HG03575 (cell line): ENCODE measurements around the gene SMIM14.
"Not testable (repeated sequence)": the region's sequence is repeated elsewhere in the genome, so short reads cannot be mapped to it uniquely, and the experiment has no call there.

Source experiments
- ATAC-seq: cut with Tn5 transposase; IDR thresholded peaks from one replicate; pipeline ENCODE4 v1.9.1; 2021; ENCODE audit not compliant: unreplicated experiment, insufficient number of reproducible peaks, low FRiP score; ENCODE audit errors: extremely low read depth

Gene SMIM14

GRCh38 chr4:39521253-39521919 lies 117.3 kb downstream of the SMIM14 start:
- ATAC-seq: no peak

DNA sequence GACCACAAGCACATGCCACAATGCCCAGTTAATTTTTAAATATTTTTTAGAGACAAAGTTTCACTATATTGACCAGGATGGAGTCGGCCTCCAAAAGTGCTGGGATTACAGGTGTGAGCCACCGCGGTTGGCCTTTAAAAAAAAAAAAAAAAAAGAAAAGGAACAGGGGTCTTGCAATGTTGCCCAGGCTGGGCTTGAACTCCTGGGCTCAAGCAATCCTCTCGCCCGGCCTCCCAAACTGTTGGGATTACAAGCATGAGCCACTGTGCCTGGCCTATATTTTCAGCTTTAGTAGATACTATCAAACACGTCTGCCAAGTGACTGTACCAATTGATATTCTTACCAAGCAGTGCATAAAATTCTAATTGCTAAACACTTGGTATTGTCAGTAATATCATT lies 120.2 kb downstream of the SMIM14 start:
- ATAC-seq: no peak

DNA sequence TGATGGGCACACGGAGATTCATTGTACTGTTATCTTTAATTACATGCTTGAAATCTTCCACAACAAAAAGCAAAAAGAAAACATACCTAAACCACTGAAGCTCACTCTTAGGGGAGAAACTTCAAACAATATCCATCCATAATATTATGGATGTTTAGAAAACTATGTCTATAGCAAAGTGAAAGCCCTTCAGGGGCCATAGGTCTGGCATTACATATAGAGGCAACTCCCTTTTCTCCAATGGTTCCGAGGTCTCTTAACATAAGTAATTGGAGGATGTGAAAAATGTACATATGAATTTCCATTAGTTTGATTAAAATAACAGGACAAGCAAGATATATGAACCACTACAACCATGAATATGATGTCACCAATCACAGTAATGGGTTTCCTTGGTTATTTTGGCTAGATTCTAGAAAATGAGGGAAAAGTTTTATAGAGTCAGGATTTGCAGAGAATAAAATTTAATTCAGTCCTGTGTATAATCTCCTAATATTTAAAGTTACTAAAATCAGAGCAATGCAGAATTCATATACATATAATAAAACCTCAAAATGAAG lies 122.2 kb downstream of the SMIM14 start:
- no peak for ATAC-seq

DNA sequence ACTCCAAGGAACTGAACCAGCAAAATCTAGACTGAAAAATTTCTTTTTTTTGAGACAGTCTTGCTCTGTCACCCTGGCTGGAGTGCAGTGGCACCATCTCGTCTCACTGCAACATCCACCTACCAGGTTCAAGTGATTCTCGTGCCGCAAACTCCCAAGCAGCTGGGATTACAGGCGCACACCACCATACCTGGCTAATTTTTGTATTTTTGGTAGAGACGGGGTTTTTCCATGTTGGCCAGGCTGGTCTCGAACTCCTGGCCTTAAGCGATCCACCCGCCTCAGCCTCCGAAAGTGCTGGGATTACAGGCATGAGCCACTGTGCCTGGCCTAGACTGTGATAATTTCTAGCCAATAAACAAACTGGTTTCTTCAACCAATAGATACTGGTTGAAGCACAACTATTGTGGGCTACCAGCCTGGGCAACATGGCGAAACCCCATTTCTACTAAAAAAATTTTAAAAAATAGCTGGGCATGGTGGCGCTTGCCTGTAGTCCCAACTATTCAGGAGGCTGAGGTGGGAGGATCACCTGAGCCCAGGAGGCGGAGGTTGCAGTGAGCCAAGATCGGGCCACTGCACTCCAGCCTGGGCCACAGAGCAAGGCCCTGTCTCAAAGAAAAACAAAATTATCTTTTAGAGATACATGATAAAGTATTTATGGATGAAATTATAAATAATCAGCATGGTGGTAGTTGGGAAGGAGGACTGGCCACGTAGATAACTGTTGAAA lies 122.8 kb downstream of the SMIM14 start:
- not testable (repeated sequence) for ATAC-seq

- ATAC-seq: no peak
Measured at GRCh38 chr4:39514888-39515401, 123.7 kb downstream of the SMIM14 start.

DNA sequence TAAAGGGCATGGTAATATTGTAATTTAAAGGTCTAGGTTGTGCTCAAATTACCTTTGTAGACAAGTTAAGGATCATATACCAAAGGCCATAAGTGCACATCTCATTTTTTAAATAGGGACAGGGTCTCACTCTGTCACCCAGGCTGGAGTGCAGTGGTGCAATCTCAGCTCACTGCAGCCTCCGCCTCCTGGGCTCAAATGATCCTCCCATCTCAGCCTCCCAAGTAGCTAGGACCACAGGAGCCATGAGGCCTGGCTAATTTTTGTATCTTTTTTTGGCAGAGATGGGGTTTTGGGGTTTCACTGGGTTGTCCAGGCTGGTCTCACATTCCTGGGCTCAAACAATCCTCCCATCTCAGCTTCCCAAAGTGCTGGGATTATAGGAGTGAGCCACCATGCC lies 124.4 kb downstream of the SMIM14 start:
- not testable (repeated sequence) for ATAC-seq

GRCh38 chr4:39510348-39510929 lies 128.2 kb downstream of the SMIM14 start:
- no peak for ATAC-seq

GRCh38 chr4:39505581-39505980 lies 133.1 kb downstream of the SMIM14 start:
- no peak for ATAC-seq

- no peak for ATAC-seq
Measured at GRCh38 chr4:39504538-39504937, 134.1 kb downstream of the SMIM14 start.

DNA sequence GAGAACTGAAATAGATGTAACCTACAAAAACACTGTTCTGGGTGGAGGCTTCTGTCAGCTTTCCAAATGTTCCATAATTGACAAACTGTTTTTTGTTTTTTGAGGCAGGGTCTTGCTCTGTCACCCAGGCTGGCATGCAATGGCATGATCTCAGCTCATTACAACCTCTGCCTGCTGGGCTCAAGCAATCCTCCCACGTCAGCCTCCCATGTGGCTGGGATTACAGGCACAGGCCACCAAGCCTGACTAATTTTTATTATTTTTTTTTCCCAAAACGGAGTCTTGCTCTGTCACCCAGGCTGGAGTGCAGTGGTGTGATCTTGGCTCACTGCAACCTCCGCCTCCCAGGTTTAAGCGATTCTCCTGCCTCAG lies 136.0 kb downstream of the SMIM14 start:
- ATAC-seq: not testable (repeated sequence)

- no peak for ATAC-seq
Measured at GRCh38 chr4:39502019-39502663, 136.5 kb downstream of the SMIM14 start.

- no peak for ATAC-seq
Measured at GRCh38 chr4:39498727-39499020, 140.0 kb downstream of the SMIM14 start.

- no peak for ATAC-seq
Measured at GRCh38 chr4:39497909-39498726, 140.5 kb downstream of the SMIM14 start.
